K562 (cell line): ENCODE data around the gene SLC5A6. TPM values are rescaled to one million over a fixed set of nuclear protein-coding genes. Genes with fewer than 3 reads are reported as not detected.
"Not testable (repeated sequence)": the region's sequence is repeated elsewhere in the genome, so short reads cannot be mapped to it uniquely, and the experiment has no call there.

ENCODE experiments used
- ATAC-seq: fragments of 200-7000 bp; cut with Tn5 transposase; 3 replicates; pipeline ENCODE4 v1.9.1; 2020; ENCODE audit warnings: moderate library complexity
- BruUV-seq: library from RNA; stranded (reverse); fragments of 400-500 nt; replicated peaks from 2 replicates; lab custom pipeline; 2021; lab: Mats Ljungman, UMichigan
- CTCF ChIA-PET: fragments of 300-600 bp; formaldehyde crosslinking; extraction: SDS; loops from one replicate; lab custom pipeline; 2021; ENCODE audit warnings: low intra/inter-chr PET ratio; lab: Yijun Ruan, JAX
- POLR2A ChIA-PET: fragments of 300-600, 350-650 bp; sonication (Branson Sonifier 250); formaldehyde crosslinking; extraction: SDS; loops from one replicate; lab custom pipeline; 2021; ENCODE audit warnings: antibody characterized with exemption, inconsistent platforms; lab: Yijun Ruan, JAX
- DNase-seq, 4 experiments: peaks; one replicate each; pipeline versions ENCODE4 v3.0.0 to v3.0.0-alpha.2; 2011 to 2018; ENCODE audit warnings: low spot score in 3 of 4, mixed read lengths in 3 of 4; ENCODE audit errors: extremely low read depth in 1 of 4
- FAIRE-seq: peaks from 2 replicates; lab custom pipeline; 2011; peaks lifted over from hg19 to GRCh38; lab: Jason Lieb, UNC
- H2AFZ ChIP-seq: 2 replicates; pipeline ENCODE4 v1.6.0; 2011; ENCODE audit warnings: low read depth, low read length, control low read depth, inconsistent platforms
- H3K27ac ChIP-seq: fragments of 200-600 bp; 3 replicates; pipeline ENCODE4 v1.8.0; 2011; ENCODE audit warnings: low read depth, mild to moderate bottlenecking, control low read depth, inconsistent platforms, low read length, moderate library complexity, mixed read lengths; ENCODE audit errors: extremely low read depth
- H3K27me3 ChIP-seq, 2 experiments: fragments of 300-600 bp in 1 of 2; 2 replicates in 1 of 2; 3 replicates in 1 of 2; pipeline versions ENCODE4 v1.6.0 to v1.8.0; 2011; ENCODE audit warnings: inconsistent platforms in 2 of 2, low read length in 2 of 2, mild to moderate bottlenecking in 1 of 2, mixed read lengths in 1 of 2, moderate library complexity in 1 of 2; ENCODE audit not compliant: control insufficient read depth in 2 of 2, insufficient read depth in 2 of 2
- H3K36me3 ChIP-seq: fragments of 300-600 bp; 3 replicates; pipeline ENCODE4 v1.8.0; 2011; ENCODE audit warnings: mild to moderate bottlenecking, low read length, inconsistent platforms; ENCODE audit not compliant: control insufficient read depth, insufficient read depth
- H3K4me1 ChIP-seq, 2 experiments: fragments of 200-600 bp in 1 of 2; replicated peaks in 1 of 2; 2 replicates in 1 of 2; 3 replicates in 1 of 2; pipeline versions ENCODE4 v1.5.1 to v1.8.0; 2011; ENCODE audit warnings: inconsistent platforms in 2 of 2, low read length in 2 of 2, mild to moderate bottlenecking in 1 of 2, mixed read lengths in 1 of 2, moderate library complexity in 1 of 2; ENCODE audit not compliant: control insufficient read depth in 2 of 2, insufficient read depth in 2 of 2
- H3K4me2 ChIP-seq: 2 replicates; pipeline ENCODE4 v1.6.1; 2011; ENCODE audit warnings: low read length, control low read depth, inconsistent platforms, mixed read lengths; ENCODE audit not compliant: insufficient read depth
- H3K4me3 ChIP-seq: fragments of 200-600 bp; sonication (generic), shearing (Covaris generic); 2 replicates; pipeline ENCODE4 v1.5.1; 2016; ENCODE audit warnings: control low read depth, inconsistent platforms
- H3K79me2 ChIP-seq: fragments of 200-600 bp; 3 replicates; pipeline ENCODE4 v1.8.0; 2011; ENCODE audit warnings: low read length, inconsistent platforms; ENCODE audit not compliant: control insufficient read depth, insufficient read depth
- H3K9ac ChIP-seq, 2 experiments: 2 replicates each; pipeline versions ENCODE4 v1.6.0 to v1.6.1; 2011; ENCODE audit warnings: low read depth in 2 of 2, low read length in 2 of 2, control low read depth in 1 of 2, inconsistent platforms in 1 of 2, mild to moderate bottlenecking in 1 of 2, mixed read lengths in 1 of 2; ENCODE audit not compliant: insufficient read depth in 1 of 2
- H3K9me1 ChIP-seq: one replicate; pipeline ENCODE4 v1.6.0; 2011; ENCODE audit warnings: inconsistent platforms, mild to moderate bottlenecking, low read length, moderate library complexity; ENCODE audit not compliant: control insufficient read depth, insufficient read depth
- H3K9me3 ChIP-seq: replicated peaks from 2 replicates; pipeline ENCODE4 v1.5.1; 2011; ENCODE audit warnings: low read depth, low read length, inconsistent platforms; ENCODE audit not compliant: control insufficient read depth, insufficient read depth
- H4K20me1 ChIP-seq: replicated peaks from 2 replicates; pipeline ENCODE4 v1.6.1; 2011; ENCODE audit warnings: low read length, inconsistent platforms, mixed read lengths; ENCODE audit not compliant: control insufficient read depth, insufficient read depth
- C11orf30 ChIP-seq: fragments of 450-650 bp; IDR thresholded peaks from 2 replicates; pipeline ENCODE4 v1.6.1; 2016; ENCODE audit warnings: low read depth, mild to moderate bottlenecking
- CBX8 ChIP-seq: fragments of 200-600 bp; sonication (generic); IDR thresholded peaks from 2 replicates; pipeline ENCODE4 v1.6.1; 2012; ENCODE audit warnings: borderline replicate concordance, mixed run types, low read depth, mild to moderate bottlenecking, moderate library complexity, mixed read lengths, low read length, control low read depth, inconsistent platforms; ENCODE audit not compliant: poor library complexity, severe bottlenecking; ENCODE audit errors: extremely low read depth
- GATAD2A ChIP-seq: fragments of 450-650 bp; IDR thresholded peaks from 2 replicates; pipeline ENCODE4 v1.6.1; 2017
- ZNF124 ChIP-seq: sonication (generic); formaldehyde crosslinking; IDR thresholded peaks from 2 replicates; pipeline ENCODE4 v1.8.1; 2022; ENCODE audit warnings: missing genetic modification reagents
- WGBS: fragments of 100-300 bp; shearing (Covaris generic); methylation state at CpG from one replicate; pipeline ENCODE4 v1.1.6; 2016; ENCODE audit warnings: low coverage, mixed read lengths; ENCODE audit not compliant: insufficient coverage; ENCODE audit errors: missing lambda C conversion rate; 5-methylcytosine and 5-hydroxymethylcytosine counted together
- in situ Hi-C: fragments of 300-500 bp; cut with MboI; formaldehyde crosslinking; loops from 4 replicates; pipeline ENCODE4 v1.15.0; 2018; ENCODE audit warnings: inconsistent platforms, mixed read lengths
- intact Hi-C: fragments of 100-400 bp; cut with micrococcal nuclease; formaldehyde crosslinking; loops from 2 replicates; pipeline ENCODE4 v1.14.2; 2022
- polyA plus RNA-seq, 8 experiments: library from polyadenylated mRNA; depleted of rRNA in 4 of 8; stranded (reverse) in 5 of 8; unstranded in 3 of 8; fragments of >200 nt; fragmentation: Nextera tagmentation in 2 of 8; fragmentation: Illumina TruSeq in 1 of 8; extraction: Ambion mirVana in 2 of 8; extraction: Trizol in 1 of 8; gene quantifications; 2 replicates each; pipeline versions ENCODE4 v1.2.1 to v1.2.3, GENCODE V29; 2011 to 2014; ENCODE audit warnings: inconsistent platforms in 1 of 8, missing spikeins in 1 of 8
- total RNA-seq, 7 experiments: library from RNA; depleted of rRNA in 6 of 7; stranded (reverse); fragments of >200 nt in 6 of 7; fragmentation: Illumina TruSeq in 2 of 7; extraction: Trizol in 2 of 7; gene quantifications; 2 replicates each; pipeline versions ENCODE4 v1.2.1 to v1.2.3, GENCODE V29; 2011 to 2021; ENCODE audit warnings: low replicate concordance in 1 of 7
- TF ChIP-seq, protein P1 (sequence below): fragments of 450-650 bp; formaldehyde crosslinking; IDR thresholded peaks from 2 replicates; pipeline ENCODE4 v1.4.0; 2020; ENCODE audit warnings: mild to moderate bottlenecking, mixed read lengths

SLC5A6 gene
- total and polyA plus RNA-seq, 9 of the 15 experiments (the other 6 are each of a cell fraction or from before 2014, with no cell fraction given) = 32.6 to 137 (median 107) TPM

DNA sequence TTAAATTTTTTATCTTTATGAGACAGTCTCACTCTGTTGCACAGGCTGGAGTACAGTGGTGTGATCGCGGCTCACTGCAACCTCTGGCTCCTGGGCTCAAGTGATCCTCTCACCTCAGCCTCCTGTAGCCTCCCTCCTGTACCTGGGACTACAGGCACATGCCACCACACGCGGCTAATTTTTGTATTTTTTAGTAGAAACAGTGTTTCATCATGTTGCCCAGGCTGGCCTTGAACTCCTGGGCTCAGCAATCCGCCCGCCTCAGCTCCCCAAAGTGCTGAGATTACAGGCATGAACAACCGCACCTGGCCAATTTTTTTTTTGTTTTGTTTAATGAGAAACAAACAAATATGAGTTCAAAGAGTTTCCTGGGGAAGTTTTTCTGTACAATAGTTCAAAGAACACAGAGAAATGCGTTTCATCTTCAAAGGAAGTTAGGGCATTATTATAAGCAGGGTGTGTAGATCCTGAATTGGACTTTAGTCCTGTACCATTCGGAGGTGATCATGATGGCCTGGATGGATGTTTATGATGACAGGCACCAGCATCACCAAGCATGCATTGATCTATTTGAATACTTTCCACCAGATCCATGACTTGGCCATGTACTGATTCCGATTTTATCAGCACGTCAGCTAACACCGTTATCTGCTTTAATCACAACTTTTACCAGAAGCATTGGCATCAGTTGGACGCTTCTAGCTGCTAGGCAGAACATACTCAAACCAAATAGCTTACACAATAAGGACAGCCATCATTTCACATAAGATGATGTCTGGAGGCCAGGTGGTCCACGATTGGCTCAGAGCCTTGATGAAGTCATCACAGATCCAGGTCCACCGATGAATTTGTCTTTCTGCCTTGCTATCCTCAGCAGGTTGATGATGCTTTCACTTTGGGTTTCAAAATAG is 34.4 kb downstream of the SLC5A6 start:
- in situ Hi-C loops = no loop called here
- Histone ChIP-seq H4K20me1 (no peaks in the 10 kb centered on the region), H3K9me3 (no peaks in the 10 kb centered on the region), H3K4me1 (no peaks in the 10 kb centered on the region), H2AFZ (no peak overlapping the region), H3K9ac (no peak overlapping the region), H3K36me3 (no peaks in the 10 kb centered on the region)
- CTCF ChIA-PET = interaction anchor here (0.6 kb wide), 1 partner anchor 125 kb away, joined by 3 read pairs; no protein-coding TSS in a partner anchor
- no TSS peak for BruUV-seq
- no peak for FAIRE-seq
- TF ChIP-seq CBX8 (peak; percentile 84), ZNF124 (CRISPR knock-in tag) (no peak), C11orf30 (no peak), GATAD2A (no peak)
- TF ChIP-seq, protein P1, sequence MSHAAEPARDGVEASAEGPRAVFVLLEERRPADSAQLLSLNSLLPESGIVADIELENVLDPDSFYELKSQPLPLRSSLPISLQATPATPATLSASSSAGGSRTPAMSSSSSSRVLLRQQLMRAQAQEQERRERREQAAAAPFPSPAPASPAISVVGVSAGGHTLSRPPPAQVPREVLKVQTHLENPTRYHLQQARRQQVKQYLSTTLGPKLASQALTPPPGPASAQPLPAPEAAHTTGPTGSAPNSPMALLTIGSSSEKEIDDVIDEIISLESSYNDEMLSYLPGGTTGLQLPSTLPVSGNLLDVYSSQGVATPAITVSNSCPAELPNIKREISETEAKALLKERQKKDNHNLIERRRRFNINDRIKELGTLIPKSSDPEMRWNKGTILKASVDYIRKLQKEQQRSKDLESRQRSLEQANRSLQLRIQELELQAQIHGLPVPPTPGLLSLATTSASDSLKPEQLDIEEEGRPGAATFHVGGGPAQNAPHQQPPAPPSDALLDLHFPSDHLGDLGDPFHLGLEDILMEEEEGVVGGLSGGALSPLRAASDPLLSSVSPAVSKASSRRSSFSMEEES (CRISPR knock-in tag) = no peak
- TF ChIP-seq, all 486 proteins: peak for 1
- Histone ChIP-seq H3K4me3 (no peak overlapping the region), H3K27me3 (peaks cover 17 to 37% of the 10 kb centered on the region in 2 experiments; a peak in 4 of 5 replicates), H3K4me2 (no peak overlapping the region), H3K79me2 (no peaks in the 10 kb centered on the region), H3K9me1 (no peaks in the 10 kb centered on the region), H3K27ac (no peak overlapping the region)
- WGBS = 3% methylated on average over 15 of the region's 15 CpGs
- intact Hi-C loops = no loop called here
- ATAC-seq = peak; percentile 49; the same call in 2 of the 3 replicates
- DNase-seq = no peak
- POLR2A ChIA-PET = interaction anchor here (0.7 to 1.5 kb wide), 2 partner anchors 8 to 93 kb away, joined by 3 to 5 read pairs; no protein-coding TSS in a partner anchor

DNA sequence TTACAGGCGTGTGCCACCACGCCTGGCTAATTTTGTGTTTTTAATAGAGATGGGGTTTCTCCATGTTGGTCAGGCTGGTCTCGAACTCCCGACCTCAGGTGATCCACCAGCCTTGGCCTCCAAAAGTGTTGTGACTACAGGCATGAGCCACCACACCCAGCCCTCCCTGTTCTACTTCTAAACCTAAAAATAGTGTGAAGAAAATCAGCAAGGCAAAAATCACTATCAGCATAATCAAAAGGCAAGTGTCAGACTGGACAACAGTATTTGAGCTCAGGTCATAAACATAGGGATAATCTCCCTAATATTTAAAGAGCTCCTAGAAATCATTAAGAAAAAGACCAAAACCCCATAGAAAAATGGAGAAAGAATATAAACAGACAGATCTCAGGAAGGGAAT is 36.3 kb downstream of the SLC5A6 start:
- H3K9me3 ChIP-seq, H3K36me3 ChIP-seq, intact Hi-C loops, in situ Hi-C loops, H4K20me1 ChIP-seq, ATAC-seq, H3K4me2 ChIP-seq, H3K27ac ChIP-seq, DNase-seq, H3K9me1 ChIP-seq, H3K4me1 ChIP-seq, H2AFZ ChIP-seq, H3K4me3 ChIP-seq, H3K79me2 ChIP-seq, FAIRE-seq, H3K9ac ChIP-seq, BruUV-seq, CTCF ChIA-PET: not testable (repeated sequence)
- WGBS = 0% methylated on average over 4 of the region's 4 CpGs
- POLR2A ChIA-PET = interaction anchor here (1.0 to 1.9 kb wide), 3 partner anchors 10 to 18 kb away, joined by 3 to 8 read pairs (median 4); no protein-coding TSS in a partner anchor
- H3K27me3 ChIP-seq = peaks cover 17 to 42% of the 10 kb centered on the region in 2 experiments; a peak in 4 of 5 replicates
